ENCODE data around the gene FAM120C.

The FAM120C gene

GRCh38 chrX:54029529-54030143 lies 153.4 kb downstream of the FAM120C start:
- DNase-seq: no peak

GRCh38 chrX:54024350-54024749 lies 158.7 kb downstream of the FAM120C start:
- DNase-seq: no peak
